HepG2 (cell line): ENCODE data around the gene SCGB3A1. TPM values are rescaled to one million over a fixed set of nuclear protein-coding genes. Genes with fewer than 3 reads are reported as not detected.

Experiments
- ATF3 ChIP-seq: sonication (generic); formaldehyde crosslinking; IDR thresholded peaks from 2 replicates; pipeline ENCODE4 v1.4.0; 2020; ENCODE audit warnings: missing genetic modification reagents
- CREB3 ChIP-seq: sonication (generic); formaldehyde crosslinking; IDR thresholded peaks from 2 replicates; pipeline ENCODE4 v1.5.0; 2020; ENCODE audit warnings: missing genetic modification reagents
- CTCF ChIP-seq: sonication (generic); formaldehyde crosslinking; IDR thresholded peaks from 2 replicates; pipeline ENCODE4 v1.5.0; 2020; ENCODE audit warnings: mild to moderate bottlenecking, missing genetic modification reagents, moderate library complexity
- ERF ChIP-seq: IDR thresholded peaks from 2 replicates; pipeline ENCODE4 v1.6.1; 2018; ENCODE audit warnings: missing biosample characterization, missing genetic modification reagents
- ETV6 ChIP-seq: sonication (generic); formaldehyde crosslinking; conservative IDR thresholded peaks from 2 replicates; pipeline ENCODE4 v1.4.0; 2020; ENCODE audit warnings: missing genetic modification reagents
- FOXA1 ChIP-seq, 2 experiments: fragments of 450-650 bp in 1 of 2; sonication (generic) in 1 of 2; formaldehyde crosslinking in 1 of 2; IDR thresholded peaks; 2 replicates each; pipeline versions ENCODE4 v1.4.0 to v1.6.1; 2016 to 2020; ENCODE audit warnings: missing genetic modification reagents in 1 of 2
- FOXA3 ChIP-seq: IDR thresholded peaks from 2 replicates; pipeline ENCODE4 v1.6.1; 2016; ENCODE audit warnings: missing genetic modification reagents, missing compliant biosample characterization
- GATAD1 ChIP-seq: IDR thresholded peaks from 2 replicates; pipeline ENCODE4 v1.6.1; 2016; ENCODE audit warnings: missing genetic modification reagents, missing compliant biosample characterization
- KDM2A ChIP-seq: sonication (generic); formaldehyde crosslinking; IDR thresholded peaks from 2 replicates; pipeline ENCODE4 v1.4.0; 2020; ENCODE audit warnings: low read depth, missing genetic modification reagents, borderline replicate concordance
- MAX ChIP-seq: IDR thresholded peaks from 2 replicates; pipeline ENCODE4 v1.6.1; 2012; ENCODE audit warnings: inconsistent platforms
- MXI1 ChIP-seq: IDR thresholded peaks from 3 replicates; pipeline ENCODE4 v1.6.1; 2012; ENCODE audit warnings: low read depth, low read length, inconsistent platforms, borderline replicate concordance
- MYC ChIP-seq: sonication (generic); formaldehyde crosslinking; IDR thresholded peaks from 2 replicates; pipeline ENCODE4 v1.9.0; 2021; ENCODE audit warnings: missing genetic modification reagents, borderline replicate concordance
- NFKB2 ChIP-seq: sonication (generic); formaldehyde crosslinking; IDR thresholded peaks from 2 replicates; pipeline ENCODE4 v1.4.0; 2020; ENCODE audit warnings: missing genetic modification reagents, borderline replicate concordance
- PCBP1 ChIP-seq: fragments of 200-400 bp; formaldehyde crosslinking; IDR thresholded peaks from 2 replicates; pipeline ENCODE4 v1.6.1; 2017; ENCODE audit warnings: mild to moderate bottlenecking, low read depth, low read length, borderline replicate concordance
- RXRB ChIP-seq: IDR thresholded peaks from 2 replicates; pipeline ENCODE4 v1.6.1; 2016; ENCODE audit warnings: borderline replicate concordance, missing genetic modification reagents, missing compliant biosample characterization
- SALL1 ChIP-seq: sonication (generic); formaldehyde crosslinking; IDR thresholded peaks from 2 replicates; pipeline ENCODE4 v1.8.0; 2022; ENCODE audit warnings: mild to moderate bottlenecking, missing genetic modification reagents
- SAP130 ChIP-seq: IDR thresholded peaks from 2 replicates; pipeline ENCODE4 v1.6.1; 2016; ENCODE audit warnings: low read depth
- SIX4 ChIP-seq: sonication (generic); formaldehyde crosslinking; IDR thresholded peaks from 2 replicates; pipeline ENCODE4 v1.4.0; 2020; ENCODE audit warnings: missing genetic modification reagents
- SMC3 ChIP-seq: IDR thresholded peaks from 2 replicates; pipeline ENCODE4 v1.6.1; 2011; ENCODE audit warnings: low read length, improper control_type of control experiment
- TEAD3 ChIP-seq: optimal IDR thresholded peaks from 2 replicates; pipeline ENCODE3; 2016; ENCODE audit warnings: borderline replicate concordance
- TFAP4 ChIP-seq: sonication (generic); IDR thresholded peaks from 2 replicates; pipeline ENCODE4 v1.6.1; 2016; ENCODE audit warnings: low read depth, borderline replicate concordance
- TFDP1 ChIP-seq: IDR thresholded peaks from 2 replicates; pipeline ENCODE4 v1.6.1; 2016; ENCODE audit warnings: missing compliant biosample characterization, missing genetic modification reagents, borderline replicate concordance
- XRCC5 ChIP-seq: fragments of 200-400 bp; formaldehyde crosslinking; optimal IDR thresholded peaks from 2 replicates; pipeline ENCODE3; 2017; ENCODE audit warnings: mild to moderate bottlenecking, low read length
- ZNF224 ChIP-seq: sonication (generic); formaldehyde crosslinking; IDR thresholded peaks from 2 replicates; pipeline ENCODE4 v1.5.0; 2020; ENCODE audit warnings: mild to moderate bottlenecking, missing genetic modification reagents
- ZNF451 ChIP-seq: sonication (generic); formaldehyde crosslinking; IDR thresholded peaks from 2 replicates; pipeline ENCODE4 v1.5.0; 2020; ENCODE audit warnings: mild to moderate bottlenecking, missing genetic modification reagents
- polyA plus RNA-seq, 8 experiments: library from polyadenylated mRNA; depleted of rRNA in 3 of 8; stranded (reverse) in 7 of 8; unstranded in 1 of 8; fragments of >200 nt; fragmentation: Illumina TruSeq in 4 of 8; extraction: Trizol in 4 of 8; gene quantifications; 2 replicates each; pipeline versions ENCODE4 v1.2.1 to v1.2.3, GENCODE V29; 2011 to 2016; ENCODE audit warnings: low read depth in 4 of 8, missing spikeins in 1 of 8, mixed read lengths in 1 of 8; ENCODE audit not compliant: insufficient read depth in 1 of 8
- total RNA-seq, 5 experiments: library from RNA; depleted of rRNA; stranded (reverse); fragments of >200 nt; fragmentation: Illumina TruSeq; extraction: Trizol; gene quantifications; 2 replicates each; pipeline ENCODE4 v1.2.3, GENCODE V29; 2016; ENCODE audit warnings: low read depth in 1 of 5

SCGB3A1 gene
- total and polyA plus RNA-seq, 2 of the 13 experiments (the other 11 are each of a cell fraction or from before 2014, with no cell fraction given), result not detected

- TF ChIP-seq ATF3 (CRISPR knock-in tag) (peak; percentile 50; the same call in 1 of the 2 replicates), MAX (peak; percentile 37; the same call in 1 of the 2 replicates), SAP130 (peak; percentile 40; the same call in 1 of the 2 replicates), NFKB2 (CRISPR knock-in tag) (peak; percentile 24; the same call in 1 of the 2 replicates), CREB3 (CRISPR knock-in tag) (no peak), ZNF224 (no peak), MYC (CRISPR knock-in tag) (peak; percentile 51; the same call in 1 of the 2 replicates), TFAP4 (peak; percentile 79; the same call in 1 of the 2 replicates), FOXA1 (IDR thresholded peaks at IDR 0.05) (no peak), FOXA1 (CRISPR knock-in tag; IDR thresholded peaks at IDR 0.05) (peak; percentile 56), ETV6 (CRISPR knock-in tag) (no peak), ERF (CRISPR knock-in tag) (0 out of 2 replicates have a peak, but pooled peaks have one; percentile 21), FOXA3 (peak; percentile 53; the same call in 1 of the 2 replicates), SMC3 (peak; percentile 9; the same call in 1 of the 2 replicates), SIX4 (CRISPR knock-in tag) (no peak), ZNF451 (0 out of 2 replicates have a peak, but pooled peaks have one; percentile 36), TEAD3 (CRISPR knock-in tag) (peak; percentile 81), MXI1 (peak; percentile 83; the same call in 1 of the 3 replicates), PCBP1 (peak; percentile 59; the same call in 1 of the 2 replicates), CTCF (CRISPR knock-in tag) (peak; percentile 94), GATAD1 (CRISPR knock-in tag) (0 out of 2 replicates have a peak, but pooled peaks have one; percentile 33), KDM2A (CRISPR knock-in tag) (peak; percentile 70; the same call in 1 of the 2 replicates), RXRB (CRISPR knock-in tag) (peak; percentile 16; the same call in 1 of the 2 replicates), TFDP1 (CRISPR knock-in tag) (peak; percentile 55; the same call in 1 of the 2 replicates), XRCC5 (peak; percentile 86), SALL1 (CRISPR knock-in tag) (peak; percentile 44)
Measured at GRCh38 chr5:180611140-180611850, 20.0 kb upstream of the SCGB3A1 start (continued).
